Suprapubic skin (tissue), 3 donors: ENCODE measurements around the gene MEAK7.

Experiments
- POLR2A ChIP-seq, 2 donors: fragments of 450-650 bp; IDR thresholded peaks; one replicate each; pipeline ENCODE4 v1.6.1; 2017; ENCODE audit warnings: antibody characterized with exemption in 2 of 2, mild to moderate bottlenecking in 2 of 2, moderate library complexity in 2 of 2
- TF ChIP-seq, protein P1 (sequence below), 2 donors: fragments of 200-600 bp in 1 of 2; fragments of 450-650 bp in 1 of 2; sonication (generic) in 1 of 2; IDR thresholded peaks; one replicate each; pipeline ENCODE4 v1.5.1; 2016 to 2019; ENCODE audit warnings: antibody characterized with exemption in 2 of 2, mild to moderate bottlenecking in 1 of 2, moderate library complexity in 1 of 2

DNA sequence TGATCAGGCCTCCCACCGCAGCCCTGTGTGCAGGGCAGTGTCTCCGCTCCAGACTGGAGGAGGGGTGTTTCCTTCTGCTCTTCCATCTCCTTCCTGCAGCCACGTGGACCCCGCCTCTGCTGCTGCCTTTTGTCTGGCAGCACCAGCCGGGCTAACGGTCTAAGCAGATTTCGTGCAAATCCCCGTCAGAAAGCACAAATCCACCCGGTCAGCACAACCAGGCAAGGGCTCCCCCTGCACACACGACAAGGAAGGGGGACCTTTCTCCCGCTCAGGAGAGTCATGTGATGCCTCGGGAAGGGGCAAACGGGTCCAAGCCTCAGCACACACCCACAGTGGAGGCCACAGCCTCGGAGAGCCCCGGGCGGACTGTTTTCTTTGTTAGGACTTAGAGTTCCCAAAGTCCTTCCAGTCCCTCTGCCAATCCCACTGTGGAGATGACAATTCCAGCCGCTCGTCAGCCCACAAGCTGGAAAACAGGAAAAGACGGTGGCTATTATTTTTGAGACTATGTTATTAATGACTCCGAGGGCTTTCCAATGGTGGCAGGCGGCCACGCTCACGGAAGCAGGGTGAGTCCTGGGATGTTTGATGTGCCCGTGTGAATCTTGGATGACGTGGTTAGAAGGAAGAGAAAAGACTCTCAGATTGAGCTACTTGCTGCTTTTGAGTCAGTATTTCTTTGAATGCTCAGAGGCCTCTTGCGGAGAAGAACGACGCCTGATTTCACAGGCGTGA lies 22.5 kb upstream of the MEAK7 start:
- TF ChIP-seq, protein P1, sequence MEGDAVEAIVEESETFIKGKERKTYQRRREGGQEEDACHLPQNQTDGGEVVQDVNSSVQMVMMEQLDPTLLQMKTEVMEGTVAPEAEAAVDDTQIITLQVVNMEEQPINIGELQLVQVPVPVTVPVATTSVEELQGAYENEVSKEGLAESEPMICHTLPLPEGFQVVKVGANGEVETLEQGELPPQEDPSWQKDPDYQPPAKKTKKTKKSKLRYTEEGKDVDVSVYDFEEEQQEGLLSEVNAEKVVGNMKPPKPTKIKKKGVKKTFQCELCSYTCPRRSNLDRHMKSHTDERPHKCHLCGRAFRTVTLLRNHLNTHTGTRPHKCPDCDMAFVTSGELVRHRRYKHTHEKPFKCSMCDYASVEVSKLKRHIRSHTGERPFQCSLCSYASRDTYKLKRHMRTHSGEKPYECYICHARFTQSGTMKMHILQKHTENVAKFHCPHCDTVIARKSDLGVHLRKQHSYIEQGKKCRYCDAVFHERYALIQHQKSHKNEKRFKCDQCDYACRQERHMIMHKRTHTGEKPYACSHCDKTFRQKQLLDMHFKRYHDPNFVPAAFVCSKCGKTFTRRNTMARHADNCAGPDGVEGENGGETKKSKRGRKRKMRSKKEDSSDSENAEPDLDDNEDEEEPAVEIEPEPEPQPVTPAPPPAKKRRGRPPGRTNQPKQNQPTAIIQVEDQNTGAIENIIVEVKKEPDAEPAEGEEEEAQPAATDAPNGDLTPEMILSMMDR (IDR thresholded peaks at IDR 0.05) = no peak
- TF ChIP-seq POLR2A (IDR thresholded peaks at IDR 0.05) = no peak
